A673 (cell line): ENCODE results near the gene CX3CL1.

Experiments used
- EZH2 ChIP-seq: fragments of 200-600 bp; sonication (generic); IDR thresholded peaks from 2 replicates; pipeline ENCODE4 v1.6.1; 2017; ENCODE audit warnings: borderline replicate concordance, low read depth, mild to moderate bottlenecking, mixed read lengths, antibody characterized with exemption, low read length; ENCODE audit not compliant: poor library complexity, severe bottlenecking
- TF ChIP-seq, protein P1 (sequence below): fragments of 300-800, 200-600 bp; sonication (generic); conservative IDR thresholded peaks from 2 replicates; pipeline ENCODE4 v1.5.1; 2017; ENCODE audit warnings: low read depth, mild to moderate bottlenecking, antibody characterized with exemption, low read length, moderate library complexity, mixed read lengths

DNA sequence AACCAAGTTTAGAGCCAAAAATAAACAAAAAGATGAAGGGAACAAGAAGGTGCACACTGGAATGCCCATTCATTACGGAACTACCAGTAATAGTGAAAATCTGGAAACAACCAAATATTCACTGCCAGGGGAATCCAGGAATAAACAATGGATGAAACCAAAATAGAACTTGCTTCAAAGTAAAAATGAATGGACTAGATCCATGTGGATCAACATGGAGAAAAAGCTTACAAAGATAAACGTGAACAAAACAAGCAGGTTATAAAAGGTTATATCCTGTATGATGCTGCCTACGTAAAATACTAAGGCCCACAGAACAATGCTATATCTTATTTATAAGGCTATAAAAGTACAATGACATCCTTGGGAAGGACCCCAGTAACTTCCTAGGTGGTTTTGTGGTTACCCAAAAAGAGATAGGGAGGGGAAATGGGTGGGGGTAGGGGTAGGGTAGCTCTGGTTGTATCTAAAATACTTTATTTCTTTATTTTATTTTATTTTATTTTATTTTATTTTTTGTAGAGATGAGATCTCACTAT, 26.6 kb upstream of the CX3CL1 start:
- TF ChIP-seq, protein P1, sequence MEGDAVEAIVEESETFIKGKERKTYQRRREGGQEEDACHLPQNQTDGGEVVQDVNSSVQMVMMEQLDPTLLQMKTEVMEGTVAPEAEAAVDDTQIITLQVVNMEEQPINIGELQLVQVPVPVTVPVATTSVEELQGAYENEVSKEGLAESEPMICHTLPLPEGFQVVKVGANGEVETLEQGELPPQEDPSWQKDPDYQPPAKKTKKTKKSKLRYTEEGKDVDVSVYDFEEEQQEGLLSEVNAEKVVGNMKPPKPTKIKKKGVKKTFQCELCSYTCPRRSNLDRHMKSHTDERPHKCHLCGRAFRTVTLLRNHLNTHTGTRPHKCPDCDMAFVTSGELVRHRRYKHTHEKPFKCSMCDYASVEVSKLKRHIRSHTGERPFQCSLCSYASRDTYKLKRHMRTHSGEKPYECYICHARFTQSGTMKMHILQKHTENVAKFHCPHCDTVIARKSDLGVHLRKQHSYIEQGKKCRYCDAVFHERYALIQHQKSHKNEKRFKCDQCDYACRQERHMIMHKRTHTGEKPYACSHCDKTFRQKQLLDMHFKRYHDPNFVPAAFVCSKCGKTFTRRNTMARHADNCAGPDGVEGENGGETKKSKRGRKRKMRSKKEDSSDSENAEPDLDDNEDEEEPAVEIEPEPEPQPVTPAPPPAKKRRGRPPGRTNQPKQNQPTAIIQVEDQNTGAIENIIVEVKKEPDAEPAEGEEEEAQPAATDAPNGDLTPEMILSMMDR: no peak
- no peak for TF ChIP-seq EZH2
